Peyer's patch (tissue), 4 donors: ENCODE measurements around the gene AADACL2.

ENCODE experiments used
- POLR2A ChIP-seq, 2 donors: fragments of 450-650 bp; IDR thresholded peaks; one replicate each; pipeline ENCODE4 v1.5.1; 2017; ENCODE audit warnings: antibody characterized with exemption in 2 of 2, mild to moderate bottlenecking in 2 of 2, moderate library complexity in 2 of 2
- TF ChIP-seq, protein P1 (sequence below), 6 experiments: fragments of 450-650 bp in 4 of 6; fragments of 200-600 bp in 2 of 6; sonication (generic) in 1 of 6; IDR thresholded peaks; one replicate each; pipeline ENCODE4 v1.5.1; 2017 to 2019; ENCODE audit warnings: antibody characterized with exemption in 6 of 6, mild to moderate bottlenecking in 3 of 6, moderate library complexity in 1 of 6

DNA sequence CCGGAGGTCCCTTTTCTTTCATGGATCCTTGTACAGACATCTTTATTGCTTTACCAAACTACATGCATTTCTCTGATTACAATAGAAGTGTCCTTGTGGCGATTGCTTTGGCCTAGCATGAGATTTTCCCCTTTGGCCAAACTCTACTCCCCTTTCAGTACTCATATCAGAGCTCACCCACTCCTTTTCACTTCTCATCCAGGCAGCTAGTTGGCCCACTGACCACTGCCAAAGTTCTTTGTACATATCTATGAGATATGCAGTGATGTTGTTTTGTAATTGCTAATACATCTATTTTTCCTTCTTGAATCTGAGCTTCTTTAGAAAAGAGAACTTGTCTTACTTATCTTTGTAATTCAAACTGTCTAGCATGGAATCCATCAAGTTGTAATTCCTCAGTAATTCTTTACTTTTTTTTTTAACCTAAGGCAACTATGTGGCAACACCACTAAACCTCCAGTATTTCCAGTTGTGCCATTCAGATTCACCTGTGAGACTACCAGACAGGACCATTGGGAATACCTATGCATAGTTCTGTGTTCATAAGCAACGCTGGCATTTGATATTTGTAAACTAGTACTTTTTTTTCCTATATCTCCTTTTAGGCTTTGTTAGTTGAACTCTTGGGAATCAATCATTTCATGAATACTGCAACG lies 39.2 kb downstream of the AADACL2 start:
- TF ChIP-seq, protein P1, sequence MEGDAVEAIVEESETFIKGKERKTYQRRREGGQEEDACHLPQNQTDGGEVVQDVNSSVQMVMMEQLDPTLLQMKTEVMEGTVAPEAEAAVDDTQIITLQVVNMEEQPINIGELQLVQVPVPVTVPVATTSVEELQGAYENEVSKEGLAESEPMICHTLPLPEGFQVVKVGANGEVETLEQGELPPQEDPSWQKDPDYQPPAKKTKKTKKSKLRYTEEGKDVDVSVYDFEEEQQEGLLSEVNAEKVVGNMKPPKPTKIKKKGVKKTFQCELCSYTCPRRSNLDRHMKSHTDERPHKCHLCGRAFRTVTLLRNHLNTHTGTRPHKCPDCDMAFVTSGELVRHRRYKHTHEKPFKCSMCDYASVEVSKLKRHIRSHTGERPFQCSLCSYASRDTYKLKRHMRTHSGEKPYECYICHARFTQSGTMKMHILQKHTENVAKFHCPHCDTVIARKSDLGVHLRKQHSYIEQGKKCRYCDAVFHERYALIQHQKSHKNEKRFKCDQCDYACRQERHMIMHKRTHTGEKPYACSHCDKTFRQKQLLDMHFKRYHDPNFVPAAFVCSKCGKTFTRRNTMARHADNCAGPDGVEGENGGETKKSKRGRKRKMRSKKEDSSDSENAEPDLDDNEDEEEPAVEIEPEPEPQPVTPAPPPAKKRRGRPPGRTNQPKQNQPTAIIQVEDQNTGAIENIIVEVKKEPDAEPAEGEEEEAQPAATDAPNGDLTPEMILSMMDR (IDR thresholded peaks at IDR 0.05) = no peak
- TF ChIP-seq POLR2A (IDR thresholded peaks at IDR 0.05) = no peak
